HepG2 (cell line): ENCODE data around the gene PTPN14. TPM values are rescaled to one million over a fixed set of nuclear protein-coding genes. Genes with fewer than 3 reads are reported as not detected.

Source experiments
- ATAC-seq: fragments of 200-7000 bp; cut with Tn5 transposase; 3 replicates; pipeline ENCODE4 v1.9.1; 2020; ENCODE audit warnings: mild to moderate bottlenecking, moderate library complexity
- BruUV-seq: library from RNA; stranded (reverse); fragments of 400-500 nt; replicated peaks from 2 replicates; lab custom pipeline; 2021; lab: Mats Ljungman, UMichigan
- CTCF ChIA-PET: fragments of 300-600 bp; formaldehyde crosslinking; extraction: SDS; loops from one replicate; lab custom pipeline; 2021; ENCODE audit warnings: low total read pairs, inconsistent platforms, low intra/inter-chr PET ratio; lab: Yijun Ruan, JAX
- POLR2A ChIA-PET: fragments of 350-600 bp; sonication (Branson Sonifier 250); formaldehyde crosslinking; loops from one replicate; lab custom pipeline; 2020; ENCODE audit warnings: antibody characterized with exemption, inconsistent platforms; lab: Yijun Ruan, JAX
- DNase-seq: peaks from one replicate; pipeline ENCODE4 v3.0.0-alpha.2; 2015; ENCODE audit warnings: low spot score
- FAIRE-seq: peaks from 3 replicates; lab custom pipeline; 2011; peaks lifted over from hg19 to GRCh38; lab: Jason Lieb, UNC
- H2AFZ ChIP-seq: one replicate; pipeline ENCODE4 v1.6.1; 2011; ENCODE audit warnings: low read length, inconsistent platforms
- H3K27ac ChIP-seq: fragments of 300-600 bp; 3 replicates; pipeline ENCODE4 v1.8.0; 2011; ENCODE audit warnings: mixed run types, mild to moderate bottlenecking, mixed read lengths, low read length, inconsistent platforms; ENCODE audit not compliant: insufficient read depth; ENCODE audit errors: extremely low read length
- H3K27me3 ChIP-seq, 2 experiments: fragments of 200-600 bp in 1 of 2; 2 replicates in 1 of 2; 3 replicates in 1 of 2; pipeline versions ENCODE4 v1.6.0 to v1.8.0; 2011; ENCODE audit warnings: low read length in 2 of 2, mild to moderate bottlenecking in 2 of 2, moderate library complexity in 2 of 2, inconsistent platforms in 1 of 2; ENCODE audit not compliant: insufficient read depth in 2 of 2, control insufficient read depth in 1 of 2
- H3K36me3 ChIP-seq, 2 experiments: fragments of 200-600 bp in 1 of 2; replicated peaks in 1 of 2; 2 replicates in 1 of 2; 3 replicates in 1 of 2; pipeline versions ENCODE4 v1.5.1 to v1.8.0; 2011; ENCODE audit warnings: low read length in 2 of 2, inconsistent platforms in 1 of 2; ENCODE audit not compliant: insufficient read depth in 2 of 2, control insufficient read depth in 1 of 2
- H3K4me1 ChIP-seq: 2 replicates; pipeline ENCODE4 v1.5.1; 2012; ENCODE audit warnings: low read length, inconsistent platforms; ENCODE audit not compliant: insufficient read depth
- H3K4me2 ChIP-seq: 2 replicates; pipeline ENCODE4 v1.6.0; 2011; ENCODE audit warnings: low read depth, low read length, inconsistent platforms
- H3K4me3 ChIP-seq, 3 experiments: fragments of 200-600 bp in 1 of 3; sonication (generic), shearing (Covaris generic) in 1 of 3; replicated peaks in 1 of 3; 2 replicates each; pipeline ENCODE4 v1.5.1; 2011 to 2016; ENCODE audit warnings: low read length in 3 of 3, inconsistent platforms in 2 of 3, low read depth in 2 of 3, mild to moderate bottlenecking in 2 of 3, control low read depth in 1 of 3, mixed read lengths in 1 of 3; ENCODE audit not compliant: insufficient read depth in 1 of 3
- H3K79me2 ChIP-seq: one replicate; pipeline ENCODE4 v1.6.1; 2011; ENCODE audit warnings: low read length, inconsistent platforms; ENCODE audit not compliant: insufficient read depth
- H3K9ac ChIP-seq: 2 replicates; pipeline ENCODE4 v1.6.0; 2011; ENCODE audit warnings: mild to moderate bottlenecking, low read depth, low read length, inconsistent platforms; ENCODE audit not compliant: insufficient read depth
- H3K9me3 ChIP-seq: 2 replicates; pipeline ENCODE4 v1.5.1; 2012; ENCODE audit warnings: mild to moderate bottlenecking, low read length
- H4K20me1 ChIP-seq: 2 replicates; pipeline ENCODE4 v1.6.0; 2011; ENCODE audit warnings: inconsistent platforms, mild to moderate bottlenecking, low read length, moderate library complexity; ENCODE audit not compliant: insufficient read depth
- ASH2L ChIP-seq: fragments of 300-600, 200-600 bp; sonication (generic); IDR thresholded peaks from 2 replicates; pipeline ENCODE4 v1.7.0; 2017; ENCODE audit warnings: low read depth, mild to moderate bottlenecking, moderate library complexity, mixed read lengths, low read length; ENCODE audit not compliant: insufficient read length
- ATAD3A ChIP-seq: sonication (generic); formaldehyde crosslinking; IDR thresholded peaks from 2 replicates; pipeline ENCODE4 v1.4.0; 2020; ENCODE audit warnings: missing genetic modification reagents
- MLX ChIP-seq: IDR thresholded peaks from 2 replicates; pipeline ENCODE4 v1.6.1; 2016
- MNT ChIP-seq: fragments of 450-650 bp; IDR thresholded peaks from 2 replicates; pipeline ENCODE4 v1.6.1; 2016
- NR2F1 ChIP-seq, 2 experiments: fragments of 450-650 bp in 1 of 2; formaldehyde crosslinking in 1 of 2; IDR thresholded peaks; 2 replicates each; pipeline versions ENCODE4 v1.5.0 to v1.6.1; 2016 to 2020; ENCODE audit warnings: mild to moderate bottlenecking in 1 of 2, missing compliant biosample characterization in 1 of 2, missing genetic modification reagents in 1 of 2, moderate library complexity in 1 of 2
- POLR2AphosphoS5 ChIP-seq: IDR thresholded peaks from 2 replicates; pipeline ENCODE4 v1.6.1; 2012; ENCODE audit warnings: low read depth, low read length
- TCF7 ChIP-seq: sonication (generic); IDR thresholded peaks from 2 replicates; pipeline ENCODE4 v1.6.1; 2016; ENCODE audit warnings: antibody characterized with exemption, low read depth
- ZFP36L1 ChIP-seq: sonication (generic); formaldehyde crosslinking; IDR thresholded peaks from 2 replicates; pipeline ENCODE4 v1.8.0; 2022; ENCODE audit warnings: mild to moderate bottlenecking, missing genetic modification reagents, moderate library complexity
- ZNF276 ChIP-seq: sonication (generic); formaldehyde crosslinking; IDR thresholded peaks from 2 replicates; pipeline ENCODE4 v1.4.0; 2020; ENCODE audit warnings: mild to moderate bottlenecking, low read depth, missing genetic modification reagents
- ZNF737 ChIP-seq: sonication (generic); formaldehyde crosslinking; IDR thresholded peaks from 2 replicates; pipeline ENCODE4 v1.5.0; 2020; ENCODE audit warnings: missing genetic modification reagents, mild to moderate bottlenecking, borderline replicate concordance
- ZNF766 ChIP-seq: sonication (generic); formaldehyde crosslinking; IDR thresholded peaks from 2 replicates; pipeline ENCODE4 v1.5.0; 2020; ENCODE audit warnings: missing genetic modification reagents, borderline replicate concordance
- ZNF879 ChIP-seq: sonication (generic); formaldehyde crosslinking; IDR thresholded peaks from 2 replicates; pipeline ENCODE4 v1.8.1; 2023; ENCODE audit warnings: missing genetic modification reagents
- WGBS: methylation state at CpG from one replicate; pipeline ENCODE4 v1.1.6; 2017; ENCODE audit warnings: low lambda C conversion rate; 5-methylcytosine and 5-hydroxymethylcytosine counted together
- in situ Hi-C: cut with HindIII; loops from 2 replicates; pipeline ENCODE4 v1.10.0; 2017; ENCODE audit warnings: low pct_unique_long_range_greater_than_20kb; ENCODE audit not compliant: extremely low pct_ligation_motif_present
- intact Hi-C: fragments of 100-400 bp; cut with micrococcal nuclease; formaldehyde crosslinking; loops from one replicate; pipeline ENCODE4 v1.10.0; 2022; ENCODE audit not compliant: unreplicated experiment
- polyA plus RNA-seq, 8 experiments: library from polyadenylated mRNA; depleted of rRNA in 3 of 8; stranded (reverse) in 7 of 8; unstranded in 1 of 8; fragments of >200 nt; fragmentation: Illumina TruSeq in 4 of 8; extraction: Trizol in 4 of 8; gene quantifications; 2 replicates each; pipeline versions ENCODE4 v1.2.1 to v1.2.3, GENCODE V29; 2011 to 2016; ENCODE audit warnings: low read depth in 4 of 8, missing spikeins in 1 of 8, mixed read lengths in 1 of 8; ENCODE audit not compliant: insufficient read depth in 1 of 8
- total RNA-seq, 5 experiments: library from RNA; depleted of rRNA; stranded (reverse); fragments of >200 nt; fragmentation: Illumina TruSeq; extraction: Trizol; gene quantifications; 2 replicates each; pipeline ENCODE4 v1.2.3, GENCODE V29; 2016; ENCODE audit warnings: low read depth in 1 of 5
- TF ChIP-seq, protein P1 (sequence below): sonication (generic); formaldehyde crosslinking; conservative IDR thresholded peaks from 2 replicates; pipeline ENCODE4 v1.4.0; 2020; ENCODE audit warnings: missing genetic modification reagents
- TF ChIP-seq, protein P2 (sequence below): sonication (generic); formaldehyde crosslinking; IDR thresholded peaks from 2 replicates; pipeline ENCODE4 v1.9.0; 2021; ENCODE audit warnings: missing genetic modification reagents, borderline replicate concordance

The PTPN14 gene
- total and polyA plus RNA-seq, 2 of the 13 experiments (the other 11 are each of a cell fraction or from before 2014, with no cell fraction given): 3.9 to 4.7 TPM

DNA sequence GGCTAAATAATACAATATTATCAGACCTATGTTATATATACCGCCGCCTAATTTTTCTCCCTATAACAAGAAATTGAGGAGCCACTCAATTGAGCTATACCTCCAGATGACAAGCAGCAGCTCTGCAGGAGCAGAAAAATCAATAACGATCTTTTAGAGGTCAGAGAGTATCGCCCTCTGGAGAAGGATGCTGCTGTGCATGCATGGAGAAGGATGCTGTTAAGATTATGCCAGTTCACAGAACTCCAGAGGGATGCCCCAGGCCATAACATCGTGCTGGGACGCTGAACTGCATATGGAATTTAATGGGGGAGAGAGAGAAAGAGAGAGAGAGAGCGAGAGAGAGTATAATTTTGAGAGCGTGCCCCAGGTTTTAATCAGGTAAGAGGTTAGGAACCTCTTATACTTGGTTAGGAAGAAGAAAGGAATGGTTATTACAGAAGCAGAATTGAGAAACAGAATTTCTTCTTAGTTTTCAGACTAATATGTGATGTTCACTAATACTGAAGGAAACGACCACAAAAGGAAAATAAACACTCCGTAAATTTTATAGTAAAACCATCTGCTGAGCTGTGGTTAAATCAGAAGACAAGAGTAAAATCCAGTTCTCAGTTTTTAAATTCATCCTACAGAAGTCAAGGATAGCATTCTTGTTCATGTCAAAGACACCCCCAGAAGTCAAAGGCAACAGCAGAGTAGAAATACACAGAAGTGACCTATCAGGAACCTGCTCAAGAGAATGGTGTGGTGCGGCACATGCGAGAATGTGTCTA is 159.3 kb downstream of the PTPN14 start:
- Histone ChIP-seq H3K4me3 (no peak overlapping the region), H3K4me2 (no peak overlapping the region)
- BruUV-seq: no TSS peak
- no peak for TF ChIP-seq ASH2L
- TF ChIP-seq, protein P1, sequence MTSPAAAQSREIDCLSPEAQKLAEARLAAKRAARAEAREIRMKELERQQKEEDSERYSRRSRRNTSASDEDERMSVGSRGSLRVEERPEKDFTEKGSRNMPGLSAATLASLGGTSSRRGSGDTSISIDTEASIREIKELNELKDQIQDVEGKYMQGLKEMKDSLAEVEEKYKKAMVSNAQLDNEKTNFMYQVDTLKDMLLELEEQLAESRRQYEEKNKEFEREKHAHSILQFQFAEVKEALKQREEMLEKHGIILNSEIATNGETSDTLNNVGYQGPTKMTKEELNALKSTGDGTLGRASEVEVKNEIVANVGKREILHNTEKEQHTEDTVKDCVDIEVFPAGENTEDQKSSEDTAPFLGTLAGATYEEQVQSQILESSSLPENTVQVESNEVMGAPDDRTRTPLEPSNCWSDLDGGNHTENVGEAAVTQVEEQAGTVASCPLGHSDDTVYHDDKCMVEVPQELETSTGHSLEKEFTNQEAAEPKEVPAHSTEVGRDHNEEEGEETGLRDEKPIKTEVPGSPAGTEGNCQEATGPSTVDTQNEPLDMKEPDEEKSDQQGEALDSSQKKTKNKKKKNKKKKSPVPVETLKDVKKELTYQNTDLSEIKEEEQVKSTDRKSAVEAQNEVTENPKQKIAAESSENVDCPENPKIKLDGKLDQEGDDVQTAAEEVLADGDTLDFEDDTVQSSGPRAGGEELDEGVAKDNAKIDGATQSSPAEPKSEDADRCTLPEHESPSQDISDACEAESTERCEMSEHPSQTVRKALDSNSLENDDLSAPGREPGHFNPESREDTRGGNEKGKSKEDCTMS (CRISPR knock-in tag): no peak
- TF ChIP-seq MLX: no peak
- TF ChIP-seq ZFP36L1 (CRISPR knock-in tag): no peak
- no peak for TF ChIP-seq ZNF737 (CRISPR knock-in tag)
- TF ChIP-seq, protein P2, sequence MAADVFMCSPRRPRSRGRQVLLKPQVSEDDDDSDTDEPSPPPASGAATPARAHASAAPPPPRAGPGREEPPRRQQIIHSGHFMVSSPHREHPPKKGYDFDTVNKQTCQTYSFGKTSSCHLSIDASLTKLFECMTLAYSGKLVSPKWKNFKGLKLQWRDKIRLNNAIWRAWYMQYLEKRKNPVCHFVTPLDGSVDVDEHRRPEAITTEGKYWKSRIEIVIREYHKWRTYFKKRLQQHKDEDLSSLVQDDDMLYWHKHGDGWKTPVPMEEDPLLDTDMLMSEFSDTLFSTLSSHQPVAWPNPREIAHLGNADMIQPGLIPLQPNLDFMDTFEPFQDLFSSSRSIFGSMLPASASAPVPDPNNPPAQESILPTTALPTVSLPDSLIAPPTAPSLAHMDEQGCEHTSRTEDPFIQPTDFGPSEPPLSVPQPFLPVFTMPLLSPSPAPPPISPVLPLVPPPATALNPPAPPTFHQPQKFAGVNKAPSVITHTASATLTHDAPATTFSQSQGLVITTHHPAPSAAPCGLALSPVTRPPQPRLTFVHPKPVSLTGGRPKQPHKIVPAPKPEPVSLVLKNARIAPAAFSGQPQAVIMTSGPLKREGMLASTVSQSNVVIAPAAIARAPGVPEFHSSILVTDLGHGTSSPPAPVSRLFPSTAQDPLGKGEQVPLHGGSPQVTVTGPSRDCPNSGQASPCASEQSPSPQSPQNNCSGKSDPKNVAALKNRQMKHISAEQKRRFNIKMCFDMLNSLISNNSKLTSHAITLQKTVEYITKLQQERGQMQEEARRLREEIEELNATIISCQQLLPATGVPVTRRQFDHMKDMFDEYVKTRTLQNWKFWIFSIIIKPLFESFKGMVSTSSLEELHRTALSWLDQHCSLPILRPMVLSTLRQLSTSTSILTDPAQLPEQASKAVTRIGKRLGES: no peak
- TF ChIP-seq ATAD3A (CRISPR knock-in tag): no peak
- TF ChIP-seq MNT: no peak
- no peak for TF ChIP-seq ZNF766 (CRISPR knock-in tag)
- TF ChIP-seq POLR2AphosphoS5: no peak
- no peak for TF ChIP-seq TCF7
- no peak for TF ChIP-seq ZNF879 (CRISPR knock-in tag)
- no peak for TF ChIP-seq NR2F1 (CRISPR knock-in tag; IDR thresholded peaks at IDR 0.05)
- TF ChIP-seq ZNF276 (CRISPR knock-in tag): no peak

More for the DNA sequence above, 159.3 kb downstream of the PTPN14 start:
- Histone ChIP-seq H3K27ac (no peak overlapping the region), H3K79me2 (no peaks in the 10 kb centered on the region), H3K36me3 (peaks cover 5 to 11% of the 10 kb centered on the region in 2 experiments; a peak in 3 of 5 replicates), H3K27me3 (no peaks in the 10 kb centered on the region), H3K9me3 (no peaks in the 10 kb centered on the region), H4K20me1 (no peaks in the 10 kb centered on the region), H3K4me1 (no peaks in the 10 kb centered on the region), H2AFZ (no peak overlapping the region), H3K9ac (no peak overlapping the region)
- POLR2A ChIA-PET: no interaction called here
- CTCF ChIA-PET: no interaction called here
- in situ Hi-C loops: loop anchor here (5.0 kb wide), 1 partner anchor 195 kb away; no protein-coding TSS in a partner anchor
- ATAC-seq (no peak), FAIRE-seq (no peak), DNase-seq (no peak)
- WGBS: 93% methylated on average over 12 of the region's 12 CpGs
- intact Hi-C loops: no loop called here
